CD4-positive, alpha-beta T cell treated with Interleukin-15 for 4 hours (primary cell): ENCODE data around the gene MRPL14.
"Not testable (repeated sequence)": the region's sequence is repeated elsewhere in the genome, so short reads cannot be mapped to it uniquely, and the experiment has no call there.

Experiments
- DNase-seq: peaks from one replicate; pipeline ENCODE4 v3.0.0-alpha.2; 2020; ENCODE audit warnings: low spot score

MRPL14 gene

GRCh38 chr6:44149369-44150012 is 22.2 kb upstream of the MRPL14 start:
- DNase-seq = no peak

GRCh38 chr6:44148306-44148705 is 21.1 kb upstream of the MRPL14 start:
- DNase-seq = no peak

- DNase-seq = no peak
Observed at GRCh38 chr6:44147256-44147655, 20.0 kb upstream of the MRPL14 start.

- no peak for DNase-seq
Observed at GRCh38 chr6:44146685-44147084, 19.4 kb upstream of the MRPL14 start.

GRCh38 chr6:44145839-44146238 is 18.6 kb upstream of the MRPL14 start:
- no peak for DNase-seq

GRCh38 chr6:44144536-44144935 is 17.3 kb upstream of the MRPL14 start:
- DNase-seq = not testable (repeated sequence)

GRCh38 chr6:44143731-44144130 is 16.5 kb upstream of the MRPL14 start:
- DNase-seq = no peak

- DNase-seq = no peak
Observed at GRCh38 chr6:44142835-44143234, 15.6 kb upstream of the MRPL14 start.

- no peak for DNase-seq
Observed at GRCh38 chr6:44139351-44139743, 12.1 kb upstream of the MRPL14 start.

- no peak for DNase-seq
Observed at GRCh38 chr6:44138717-44139350, 11.6 kb upstream of the MRPL14 start.

GRCh38 chr6:44135875-44136274 is 8.6 kb upstream of the MRPL14 start:
- no peak for DNase-seq

GRCh38 chr6:44135173-44135758 is 8.0 kb upstream of the MRPL14 start:
- no peak for DNase-seq

GRCh38 chr6:44133981-44134711 is 6.9 kb upstream of the MRPL14 start:
- no peak for DNase-seq

- DNase-seq = no peak
Observed at GRCh38 chr6:44133003-44133931, 6.0 kb upstream of the MRPL14 start.

- no peak for DNase-seq
Observed at GRCh38 chr6:44132476-44132875, 5.2 kb upstream of the MRPL14 start.

- DNase-seq = no peak
Observed at GRCh38 chr6:44131892-44132291, 4.6 kb upstream of the MRPL14 start.

GRCh38 chr6:44129841-44130322 is 2.6 kb upstream of the MRPL14 start:
- no peak for DNase-seq

GRCh38 chr6:44128020-44128917 is 1.0 kb upstream of the MRPL14 start:
- DNase-seq = no peak

GRCh38 chr6:44126320-44127149 is 717 bp downstream of the MRPL14 start:
- DNase-seq = peak; percentile 60

- DNase-seq = no peak
Observed at GRCh38 chr6:44123544-44123943, 3.7 kb downstream of the MRPL14 start.
